Middle frontal gyrus (tissue), 1 donor: ENCODE data around the gene SGF29.
"Not testable (repeated sequence)": the region's sequence is repeated elsewhere in the genome, so short reads cannot be mapped to it uniquely, and the experiment has no call there.

ENCODE experiments used
- DNase-seq: peaks from one replicate; pipeline ENCODE4 v3.0.0-alpha.2; 2015; ENCODE audit warnings: low spot score; ENCODE audit errors: extremely low spot score

The SGF29 gene

GRCh38 chr16:28592979-28593553 is 39.3 kb downstream of the SGF29 start:
- DNase-seq = no peak

GRCh38 chr16:28595451-28595850 is 41.7 kb downstream of the SGF29 start:
- DNase-seq = not testable (repeated sequence)

GRCh38 chr16:28596115-28596630 is 42.5 kb downstream of the SGF29 start:
- DNase-seq = no peak

- DNase-seq = no peak
Observed at GRCh38 chr16:28596840-28597691, 43.3 kb downstream of the SGF29 start, which contains the start of gene SULT1A2. Gene SULT1A2, minus strand, starts transcription at chr16:28597050. Its CDS starts 1,120 bp downstream, at chr16:28595930.

GRCh38 chr16:28597692-28598261 is 44.1 kb downstream of the SGF29 start:
- DNase-seq = no peak

- not testable (repeated sequence) for DNase-seq
Observed at GRCh38 chr16:28599377-28600285, 45.9 kb downstream of the SGF29 start.

- not testable (repeated sequence) for DNase-seq
Observed at GRCh38 chr16:28600965-28601364, 47.2 kb downstream of the SGF29 start.

- not testable (repeated sequence) for DNase-seq
Observed at GRCh38 chr16:28601589-28601988, 47.9 kb downstream of the SGF29 start.

GRCh38 chr16:28602062-28602461 is 48.3 kb downstream of the SGF29 start:
- not testable (repeated sequence) for DNase-seq

GRCh38 chr16:28602529-28602928 is 48.8 kb downstream of the SGF29 start:
- no peak for DNase-seq

GRCh38 chr16:28603381-28604185 is 49.9 kb downstream of the SGF29 start:
- no peak for DNase-seq

- no peak for DNase-seq
Observed at GRCh38 chr16:28604186-28604565, 50.5 kb downstream of the SGF29 start.

GRCh38 chr16:28606291-28607115 is 52.8 kb downstream of the SGF29 start:
- DNase-seq = no peak

GRCh38 chr16:28607116-28607623 is 53.5 kb downstream of the SGF29 start:
- no peak for DNase-seq

- not testable (repeated sequence) for DNase-seq
Observed at GRCh38 chr16:28607681-28608495, 54.2 kb downstream of the SGF29 start.

GRCh38 chr16:28608496-28608808 is 54.7 kb downstream of the SGF29 start:
- DNase-seq = not testable (repeated sequence)

- not testable (repeated sequence) for DNase-seq
Observed at GRCh38 chr16:28608867-28609596, 55.3 kb downstream of the SGF29 start.
